BJ (cell line): ENCODE results near the gene SNX5. TPM values are rescaled to one million over a fixed set of nuclear protein-coding genes. Genes with fewer than 3 reads are reported as not detected.

ENCODE experiments used
- CTCF ChIA-PET: fragments of 350-600 bp; formaldehyde crosslinking; extraction: SDS; loops from one replicate; lab custom pipeline; 2021; ENCODE audit warnings: antibody characterized with exemption, inconsistent platforms; lab: Yijun Ruan, JAX
- POLR2A ChIA-PET: fragments of 300-600 bp; sonication (Branson Sonifier 250); formaldehyde crosslinking; extraction: SDS; loops from one replicate; lab custom pipeline; 2021; ENCODE audit warnings: antibody characterized with exemption; lab: Charles Lee
- DNase-seq: peaks from one replicate; pipeline ENCODE4 v3.0.0-alpha.2; 2011; ENCODE audit warnings: low read depth
- H3K27me3 ChIP-seq: 2 replicates; pipeline ENCODE4 v1.6.0; 2011; ENCODE audit warnings: low read length; ENCODE audit not compliant: control insufficient read depth, insufficient read depth
- H3K36me3 ChIP-seq: 2 replicates; pipeline ENCODE4 v1.5.1; 2011; ENCODE audit warnings: low read length; ENCODE audit not compliant: control insufficient read depth, insufficient read depth
- H3K4me3 ChIP-seq: 2 replicates; pipeline ENCODE4 v1.5.1; 2011; ENCODE audit warnings: low read depth, mild to moderate bottlenecking, control low read depth, low read length
- polyA plus RNA-seq: library from polyadenylated mRNA; depleted of rRNA; stranded (reverse); fragments of >200 nt; gene quantifications from 2 replicates; pipeline ENCODE4 v1.2.3, GENCODE V29; 2011
- TF ChIP-seq, protein P1 (sequence below): IDR thresholded peaks from 2 replicates; pipeline ENCODE4 v1.5.1; 2011; ENCODE audit warnings: low read depth, mild to moderate bottlenecking, control low read depth, inconsistent platforms, low read length, moderate library complexity; ENCODE audit not compliant: insufficient read depth

SNX5 gene
- polyA plus RNA-seq, 1 experiment, result 52.7 TPM

DNA sequence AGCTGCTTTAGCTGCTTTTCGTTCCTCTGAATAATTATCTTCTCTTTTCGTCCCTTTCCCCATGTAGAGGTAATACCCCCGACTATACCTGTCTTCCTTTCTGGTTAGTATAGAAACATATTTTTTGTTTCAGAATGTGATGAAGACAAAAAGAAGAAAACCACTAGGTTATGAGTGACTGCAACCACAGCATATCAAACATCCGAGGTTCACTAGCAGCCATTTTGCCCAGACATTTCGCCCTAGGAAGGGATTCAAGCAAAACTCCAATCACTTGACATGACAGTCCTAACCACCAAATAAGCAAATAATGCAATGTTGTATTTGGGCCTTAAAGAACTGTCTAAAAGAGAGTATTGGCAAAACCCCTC lies 9.4 kb downstream of the SNX5 start:
- TF ChIP-seq, protein P1, sequence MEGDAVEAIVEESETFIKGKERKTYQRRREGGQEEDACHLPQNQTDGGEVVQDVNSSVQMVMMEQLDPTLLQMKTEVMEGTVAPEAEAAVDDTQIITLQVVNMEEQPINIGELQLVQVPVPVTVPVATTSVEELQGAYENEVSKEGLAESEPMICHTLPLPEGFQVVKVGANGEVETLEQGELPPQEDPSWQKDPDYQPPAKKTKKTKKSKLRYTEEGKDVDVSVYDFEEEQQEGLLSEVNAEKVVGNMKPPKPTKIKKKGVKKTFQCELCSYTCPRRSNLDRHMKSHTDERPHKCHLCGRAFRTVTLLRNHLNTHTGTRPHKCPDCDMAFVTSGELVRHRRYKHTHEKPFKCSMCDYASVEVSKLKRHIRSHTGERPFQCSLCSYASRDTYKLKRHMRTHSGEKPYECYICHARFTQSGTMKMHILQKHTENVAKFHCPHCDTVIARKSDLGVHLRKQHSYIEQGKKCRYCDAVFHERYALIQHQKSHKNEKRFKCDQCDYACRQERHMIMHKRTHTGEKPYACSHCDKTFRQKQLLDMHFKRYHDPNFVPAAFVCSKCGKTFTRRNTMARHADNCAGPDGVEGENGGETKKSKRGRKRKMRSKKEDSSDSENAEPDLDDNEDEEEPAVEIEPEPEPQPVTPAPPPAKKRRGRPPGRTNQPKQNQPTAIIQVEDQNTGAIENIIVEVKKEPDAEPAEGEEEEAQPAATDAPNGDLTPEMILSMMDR, result no peak
- ChIA-PET CTCF (interaction anchor here (0.8 to 2.3 kb wide), 6 partner anchors 8 to 283 kb away, joined by 3 to 10 read pairs (median 6); partner anchors contain the start of gene SNX5), POLR2A (interaction anchor here (0.7 kb wide), 1 partner anchor 13 kb away, joined by 3 read pairs; no protein-coding TSS in a partner anchor)
- Histone ChIP-seq H3K4me3 (no peak overlapping the region), H3K36me3 (peaks cover 8% of the 10 kb centered on the region), H3K27me3 (no peaks in the 10 kb centered on the region)
- DNase-seq, result no peak

DNA sequence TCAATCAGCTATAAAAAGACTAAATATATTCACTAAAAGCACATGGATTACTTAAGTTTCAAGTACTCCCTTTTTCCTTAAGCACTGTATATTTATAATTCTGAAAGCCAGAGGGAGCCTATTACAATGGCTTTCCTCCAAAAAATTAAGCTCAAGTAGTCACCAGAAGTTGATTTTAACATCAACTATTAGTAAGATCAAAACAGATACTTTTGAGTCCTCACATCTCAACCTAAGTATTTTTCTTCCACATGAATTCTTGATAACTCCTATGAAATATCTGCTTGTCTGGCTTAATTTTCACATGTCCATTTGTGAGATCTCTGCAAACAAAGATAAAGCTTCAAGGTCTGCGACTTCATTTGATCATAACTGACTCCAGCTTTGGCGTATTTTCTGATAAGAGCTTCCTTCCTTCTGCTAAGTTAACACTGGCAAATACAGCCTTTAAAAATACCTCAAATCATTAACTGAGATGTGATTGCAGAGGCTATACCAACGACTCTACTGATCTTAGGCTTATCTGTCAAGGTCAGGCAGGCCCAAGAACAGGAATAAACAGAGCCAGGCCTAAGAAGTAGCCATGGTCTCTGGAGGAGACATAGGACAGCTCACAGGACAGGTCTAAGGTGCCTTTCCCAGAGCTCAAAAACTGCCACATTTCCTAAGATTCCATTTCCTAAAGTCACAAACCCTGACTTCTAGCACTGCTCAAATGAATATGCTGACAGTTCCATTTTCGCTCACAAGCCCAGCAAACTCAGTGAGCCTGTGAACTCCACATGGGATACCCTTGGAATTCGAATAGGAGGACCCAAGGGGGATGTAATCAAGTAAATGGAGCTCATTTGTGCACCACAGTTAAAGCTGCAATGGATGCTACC lies 10.0 kb downstream of the SNX5 start:
- no peak overlapping the region for H3K4me3 ChIP-seq
- TF ChIP-seq, protein P1, result peak; percentile 36; the same call in 1 of the 2 replicates
- no peaks in the 10 kb centered on the region for H3K27me3 ChIP-seq
- POLR2A ChIA-PET, result interaction anchor here (0.7 kb wide), 1 partner anchor 13 kb away, joined by 3 read pairs; no protein-coding TSS in a partner anchor
- DNase-seq, result no peak
- CTCF ChIA-PET, result interaction anchor here (0.8 to 2.3 kb wide), 8 partner anchors 9 to 282 kb away, joined by 3 to 10 read pairs (median 4); partner anchors contain the start of genes RRBP1 and SNX5
- peaks cover 9% of the 10 kb centered on the region for H3K36me3 ChIP-seq

DNA sequence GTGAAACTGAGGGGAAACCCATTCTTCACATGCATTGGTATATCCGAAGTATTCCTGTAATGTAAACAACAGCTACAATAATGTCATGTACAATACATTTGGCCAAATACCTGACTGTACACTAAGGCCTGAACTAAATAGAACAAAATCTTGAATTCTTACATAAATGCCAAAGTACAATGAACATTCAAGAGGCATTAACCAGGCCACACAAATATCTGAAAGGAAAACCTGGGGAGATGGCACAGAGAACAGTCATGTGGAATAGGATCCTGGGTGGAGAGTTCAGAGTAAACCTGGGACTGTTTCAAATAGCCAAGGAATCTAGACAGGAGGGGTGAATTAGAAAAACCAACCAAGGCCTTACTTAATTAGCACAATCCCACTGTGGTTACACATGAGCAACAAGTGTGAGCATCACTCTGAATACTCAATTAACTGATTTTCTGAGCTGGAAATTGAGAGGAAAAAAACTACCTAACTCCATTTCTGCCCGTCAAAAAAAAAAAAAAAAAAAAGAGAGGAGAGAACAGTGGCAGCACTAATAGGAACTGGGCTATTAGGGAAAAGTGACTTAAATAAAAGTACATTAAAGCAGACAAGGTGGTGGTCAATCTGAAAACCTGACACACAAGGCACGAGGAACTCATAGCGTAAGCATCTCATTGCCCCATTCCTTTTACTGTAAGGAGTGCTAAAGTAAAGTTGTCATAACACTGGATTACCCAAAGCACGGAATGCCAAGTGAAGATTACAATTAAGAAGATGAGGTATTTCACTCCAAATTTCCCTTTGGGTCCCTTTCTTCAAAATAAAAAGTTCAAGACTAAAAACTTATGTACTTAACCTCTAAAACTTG lies 10.9 kb downstream of the SNX5 start:
- Histone ChIP-seq H3K4me3 (no peak overlapping the region), H3K36me3 (peaks cover 11% of the 10 kb centered on the region), H3K27me3 (no peaks in the 10 kb centered on the region)
- CTCF ChIA-PET, result interaction anchor here (0.6 to 2.3 kb wide), 7 partner anchors 10 to 276 kb away, joined by 3 to 10 read pairs (median 4); partner anchors contain the start of genes RRBP1 and SNX5
- TF ChIP-seq, protein P1, result no peak
- no peak for DNase-seq
- POLR2A ChIA-PET, result no interaction called here

DNA sequence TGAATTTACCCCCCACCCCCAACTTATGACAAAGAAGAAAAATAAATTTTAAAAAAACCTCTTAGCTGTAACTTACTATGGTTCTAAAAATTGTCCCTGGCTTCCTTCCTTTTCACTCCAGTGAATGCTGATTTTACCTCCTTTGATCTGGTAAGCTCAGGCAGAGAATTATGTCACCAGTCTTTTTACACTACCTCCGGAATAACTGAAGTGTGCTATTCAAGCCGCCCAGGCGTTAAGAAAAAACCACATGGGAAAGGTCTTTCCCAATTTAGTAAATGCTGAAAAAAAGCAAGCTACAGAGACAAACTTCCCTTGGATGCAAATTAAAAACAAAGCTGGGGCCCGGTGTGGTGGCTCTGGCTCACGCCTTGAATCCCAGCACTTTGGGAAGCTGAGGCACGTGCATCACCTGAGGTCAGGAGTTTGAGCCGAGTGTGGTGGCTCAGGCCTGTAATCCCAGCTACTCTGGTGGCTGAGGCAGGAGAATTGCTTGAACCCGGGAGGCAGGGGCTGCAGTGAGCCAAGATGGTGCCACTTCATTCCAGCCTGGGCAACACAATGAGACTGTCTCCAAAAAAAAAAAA lies 12.4 kb downstream of the SNX5 start:
- CTCF ChIA-PET, result interaction anchor here (1.0 kb wide), 1 partner anchor 17 kb away, joined by 3 read pairs; no protein-coding TSS in a partner anchor
- H3K27me3 ChIP-seq, result no peaks in the 10 kb centered on the region
- TF ChIP-seq, protein P1, result no peak
- POLR2A ChIA-PET, result no interaction called here
- peaks cover 15% of the 10 kb centered on the region for H3K36me3 ChIP-seq
- no peak overlapping the region for H3K4me3 ChIP-seq
- DNase-seq, result no peak
